Esophagus muscularis mucosa (tissue), 4 donors: ENCODE data around the gene PTGFRN. TPM values are rescaled to one million over a fixed set of nuclear protein-coding genes. Genes with fewer than 3 reads are reported as not detected.

Experiments
- DNase-seq: peaks from one replicate; pipeline ENCODE4 v3.0.0-alpha.2; 2017; ENCODE audit errors: extremely low spot score
- H3K27ac ChIP-seq, 4 donors: fragments of 200-600 bp; sonication (generic); replicated peaks in 1 of 4; 1 replicate in 3 of 4; 2 replicates in 1 of 4; pipeline ENCODE4 v1.5.1; 2016 to 2019; ENCODE audit warnings: mild to moderate bottlenecking in 1 of 4
- H3K27me3 ChIP-seq, 4 donors: fragments of 200-600 bp; sonication (generic); one replicate each; pipeline versions ENCODE4 v1.5.1 to v1.6.0; 2016 to 2019
- H3K36me3 ChIP-seq, 4 donors: fragments of 200-600 bp; sonication (generic); one replicate each; pipeline ENCODE4 v1.5.1; 2016 to 2019
- H3K4me1 ChIP-seq, 4 donors: fragments of 200-600 bp; sonication (generic); one replicate each; pipeline ENCODE4 v1.5.1; 2016 to 2019
- H3K4me3 ChIP-seq, 4 donors: fragments of 200-600 bp; sonication (generic); 1 replicate in 2 of 4; 2 replicates in 2 of 4; pipeline ENCODE4 v1.5.1; 2016 to 2019; ENCODE audit warnings: mild to moderate bottlenecking in 4 of 4, moderate library complexity in 1 of 4
- H3K9me3 ChIP-seq, 4 donors: fragments of 200-600 bp; sonication (generic); 1 replicate in 3 of 4; 2 replicates in 1 of 4; pipeline ENCODE4 v1.5.1; 2016 to 2019
- CTCF ChIP-seq, 3 experiments: fragments of 200-600 bp in 2 of 3; fragments of 450-650 bp in 1 of 3; sonication (generic) in 2 of 3; IDR thresholded peaks; one replicate each; pipeline ENCODE4 v1.5.1; 2017 to 2019; ENCODE audit warnings: antibody characterized with exemption in 3 of 3, mild to moderate bottlenecking in 2 of 3, moderate library complexity in 1 of 3
- EP300 ChIP-seq: sonication (generic); formaldehyde crosslinking; IDR thresholded peaks from one replicate; pipeline ENCODE4 v1.6.1; 2017; ENCODE audit warnings: antibody characterized with exemption
- POLR2A ChIP-seq: fragments of 450-650 bp; IDR thresholded peaks from one replicate; pipeline ENCODE4 v1.6.1; 2017; ENCODE audit warnings: antibody characterized with exemption, moderate library complexity, mild to moderate bottlenecking, low read depth
- POLR2AphosphoS5 ChIP-seq, 2 donors: sonication (generic); formaldehyde crosslinking; IDR thresholded peaks; one replicate each; pipeline ENCODE4 v1.6.1; 2017; ENCODE audit warnings: antibody characterized with exemption in 2 of 2
- WGBS: methylation state at CpG from one replicate; pipeline ENCODE4 v1.1.5; 2018; 5-methylcytosine and 5-hydroxymethylcytosine counted together
- intact Hi-C: fragments of 100-400 bp; cut with DNase I; formaldehyde crosslinking; loops from one replicate; pipeline ENCODE4 v1.15.1; 2023
- total RNA-seq, 4 donors: library from RNA; depleted of rRNA; stranded (reverse); fragments of >200 nt; gene quantifications; one replicate each; pipeline versions ENCODE4 v1.1.0 to v1.2.1, GENCODE V29; 2016

The PTGFRN gene
- total RNA-seq, 4 donors from 2014 or later, result 69.1 to 150 (median 106) TPM

DNA sequence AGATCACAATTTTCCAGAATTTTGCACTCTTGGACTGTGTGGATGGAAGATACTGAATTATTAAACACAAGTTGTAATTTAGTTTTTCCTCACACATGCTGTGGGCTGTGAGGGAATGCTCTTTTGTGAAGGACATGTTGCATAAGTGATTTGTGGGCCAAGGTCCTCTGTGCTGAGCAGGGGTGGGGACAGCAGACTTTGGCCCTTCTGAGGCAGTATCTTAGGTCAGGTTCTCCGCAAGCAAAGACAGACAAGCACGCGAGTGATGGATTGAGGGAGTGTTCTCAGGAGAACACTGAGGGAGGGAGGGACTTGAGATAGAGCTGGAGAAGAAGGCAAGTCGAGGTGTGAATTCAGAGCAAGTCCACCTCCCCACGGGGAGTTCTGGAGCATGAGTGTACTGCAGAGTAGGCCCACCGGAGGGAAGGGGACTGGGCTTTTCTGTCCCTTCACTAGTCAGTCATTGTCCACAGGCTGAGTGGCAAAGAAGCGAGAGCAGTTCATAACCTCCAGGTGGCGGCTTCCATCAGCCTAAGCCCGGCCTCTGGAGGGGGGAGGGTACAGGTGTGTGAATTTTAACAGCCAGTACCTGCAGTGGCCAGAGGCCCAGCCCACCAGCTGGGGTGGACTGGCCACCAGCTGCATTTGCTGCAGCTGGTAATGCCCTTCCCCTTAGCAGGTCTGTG, 72.7 kb downstream of the PTGFRN start:
- TF ChIP-seq POLR2AphosphoS5 (IDR thresholded peaks at IDR 0.05), result no peak
- TF ChIP-seq EP300, result no peak
- no peak for TF ChIP-seq POLR2A
- no peak for TF ChIP-seq CTCF (IDR thresholded peaks at IDR 0.05)
- DNase-seq, result peak; percentile 89
- peak overlapping the region; percentile 49 to 73 (median 59) for H3K27ac ChIP-seq
- no peak overlapping the region for H3K4me3 ChIP-seq
- no peaks in the 10 kb centered on the region for H3K9me3 ChIP-seq
- H3K36me3 ChIP-seq, result peaks cover 0 to 7% (median 6%) of the 10 kb centered on the region in 4 donors
- H3K4me1 ChIP-seq, result peaks cover 18 to 39% (median 32%) of the 10 kb centered on the region in 4 donors
- WGBS, result 87% methylated on average over 7 of the region's 9 CpGs
- intact Hi-C loops, result loop anchor here (10.0 kb wide), 1 partner anchor 68 kb away; no protein-coding TSS in a partner anchor
- H3K27me3 ChIP-seq, result no peaks in the 10 kb centered on the region

GRCh38 chr1:116983112-116983511, 73.4 kb downstream of the PTGFRN start:
- peak; percentile 34 for DNase-seq
- Histone ChIP-seq H3K4me1 (peaks cover 22 to 44% (median 38%) of the 10 kb centered on the region in 4 donors), H3K9me3 (no peaks in the 10 kb centered on the region), H3K27ac (peak overlapping the region; percentile 49 to 73 (median 59)), H3K36me3 (peaks cover 0 to 7% (median 6%) of the 10 kb centered on the region in 4 donors), H3K4me3 (no peak overlapping the region), H3K27me3 (no peaks in the 10 kb centered on the region)
- WGBS, result 66% methylated on average over 5 of the region's 5 CpGs
- intact Hi-C loops, result loop anchor here (10.0 kb wide), 1 partner anchor 68 kb away; no protein-coding TSS in a partner anchor
- no peak for TF ChIP-seq EP300
- TF ChIP-seq POLR2AphosphoS5 (IDR thresholded peaks at IDR 0.05), result no peak

- intact Hi-C loops, result loop anchor here (10.0 kb wide), 1 partner anchor 69 kb away; no protein-coding TSS in a partner anchor
- Histone ChIP-seq H3K4me1 (peaks cover 27 to 49% (median 44%) of the 10 kb centered on the region in 4 donors), H3K4me3 (no peak overlapping the region), H3K9me3 (no peaks in the 10 kb centered on the region), H3K36me3 (peaks cover 0 to 7% (median 6%) of the 10 kb centered on the region in 4 donors), H3K27me3 (no peaks in the 10 kb centered on the region), H3K27ac (peak overlapping the region; percentile 49 to 73 (median 59))
- 45% methylated on average over 4 of the region's 4 CpGs for WGBS
- TF ChIP-seq POLR2AphosphoS5 (IDR thresholded peaks at IDR 0.05) (no peak), CTCF (IDR thresholded peaks at IDR 0.05) (no peak), EP300 (no peak), POLR2A (no peak)
- DNase-seq, result no peak
Observed at GRCh38 chr1:116983678-116984077, 74.0 kb downstream of the PTGFRN start.

DNA sequence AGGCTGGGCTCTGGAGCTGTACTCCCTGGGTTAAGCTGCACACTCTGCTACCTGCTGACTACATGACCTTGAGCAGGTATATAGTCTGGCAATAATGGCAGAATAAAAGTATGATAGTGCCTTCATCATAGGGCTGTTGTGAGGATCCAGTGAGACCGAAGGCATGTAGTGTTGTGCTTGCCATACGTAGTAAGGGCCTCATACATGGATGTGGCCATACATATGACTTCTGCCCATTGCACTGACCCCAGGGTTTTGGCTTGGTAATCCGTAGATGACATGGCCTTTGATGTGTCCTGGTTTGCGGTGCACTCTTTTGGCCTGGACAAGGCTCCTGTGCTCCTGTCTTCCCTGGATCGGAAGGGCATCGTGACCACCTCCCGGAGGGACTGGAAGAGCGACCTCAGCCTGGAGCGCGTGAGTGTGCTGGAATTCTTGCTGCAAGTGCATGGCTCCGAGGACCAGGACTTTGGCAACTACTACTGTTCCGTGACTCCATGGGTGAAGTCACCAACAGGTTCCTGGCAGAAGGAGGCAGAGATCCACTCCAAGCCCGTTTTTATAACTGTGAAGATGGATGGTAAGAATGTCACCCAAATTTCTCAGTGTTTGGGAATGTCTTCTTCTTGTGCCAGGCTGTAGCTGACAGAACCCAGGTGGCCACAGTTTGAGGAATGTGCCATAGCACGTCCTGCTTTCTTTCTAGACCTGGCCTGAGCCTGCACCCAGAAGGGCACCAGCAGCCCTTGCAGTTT, 74.9 kb downstream of the PTGFRN start:
- TF ChIP-seq POLR2AphosphoS5 (IDR thresholded peaks at IDR 0.05) (peak; percentile 53 to 89), CTCF (IDR thresholded peaks at IDR 0.05) (no peak), POLR2A (no peak), EP300 (peak; percentile 48)
- Histone ChIP-seq H3K4me3 (no peak overlapping the region), H3K9me3 (no peaks in the 10 kb centered on the region), H3K36me3 (peaks cover 0 to 7% (median 6%) of the 10 kb centered on the region in 4 donors), H3K27me3 (no peaks in the 10 kb centered on the region), H3K4me1 (peaks cover 32 to 58% (median 53%) of the 10 kb centered on the region in 4 donors), H3K27ac (peak overlapping the region; percentile 53 to 73 (median 62))
- DNase-seq, result peak; percentile 90
- intact Hi-C loops, result loop anchor here (10.0 kb wide), 1 partner anchor 70 kb away; no protein-coding TSS in a partner anchor
- WGBS, result 70% methylated on average over 14 of the region's 14 CpGs
